Breast epithelium (tissue), 3 donors: ENCODE results near the gene DAB2IP.

Experiments used
- POLR2A ChIP-seq: fragments of 450-650 bp; IDR thresholded peaks from one replicate; pipeline ENCODE4 v1.6.1; 2016; ENCODE audit warnings: antibody characterized with exemption, mild to moderate bottlenecking, moderate library complexity
- POLR2AphosphoS5 ChIP-seq, 3 donors: sonication (generic); formaldehyde crosslinking; IDR thresholded peaks; one replicate each; pipeline ENCODE4 v1.6.1; 2017; ENCODE audit warnings: antibody characterized with exemption in 3 of 3

DNA sequence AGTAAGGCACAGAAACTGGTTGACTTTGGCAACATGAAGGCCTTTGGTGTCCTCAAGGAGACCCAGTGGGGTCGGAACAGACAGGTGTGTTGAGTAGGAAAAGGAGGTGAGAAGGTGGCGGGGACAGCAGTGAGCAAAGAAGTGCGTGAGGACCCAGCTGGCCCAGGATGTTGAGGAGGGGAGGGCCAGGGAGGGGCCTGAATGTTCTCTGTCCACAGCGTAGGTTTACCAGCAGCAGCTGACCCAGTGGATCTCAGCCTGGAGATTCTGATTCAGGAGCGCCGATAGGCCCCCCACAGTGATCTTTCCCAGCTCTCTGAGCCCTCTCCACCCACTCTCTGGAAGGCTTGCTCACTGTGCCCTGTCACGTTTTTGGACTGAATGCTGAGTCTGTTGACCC, 88.5 kb downstream of the DAB2IP start:
- TF ChIP-seq POLR2AphosphoS5 (IDR thresholded peaks at IDR 0.05) (no peak), POLR2A (no peak)
